ENCODE data around the gene RAD18. TPM values are rescaled to one million over a fixed set of nuclear protein-coding genes. Genes with fewer than 3 reads are reported as not detected.

Gene RAD18
- total RNA-seq, 1 donor from 2014 or later = 8.3 TPM

- no peak for DNase-seq (ENCODE audit: extremely low read depth, low read depth, low spot score)
Measured at GRCh38 chr3:8966150-8966819, 3.0 kb upstream of the RAD18 start.

DNA sequence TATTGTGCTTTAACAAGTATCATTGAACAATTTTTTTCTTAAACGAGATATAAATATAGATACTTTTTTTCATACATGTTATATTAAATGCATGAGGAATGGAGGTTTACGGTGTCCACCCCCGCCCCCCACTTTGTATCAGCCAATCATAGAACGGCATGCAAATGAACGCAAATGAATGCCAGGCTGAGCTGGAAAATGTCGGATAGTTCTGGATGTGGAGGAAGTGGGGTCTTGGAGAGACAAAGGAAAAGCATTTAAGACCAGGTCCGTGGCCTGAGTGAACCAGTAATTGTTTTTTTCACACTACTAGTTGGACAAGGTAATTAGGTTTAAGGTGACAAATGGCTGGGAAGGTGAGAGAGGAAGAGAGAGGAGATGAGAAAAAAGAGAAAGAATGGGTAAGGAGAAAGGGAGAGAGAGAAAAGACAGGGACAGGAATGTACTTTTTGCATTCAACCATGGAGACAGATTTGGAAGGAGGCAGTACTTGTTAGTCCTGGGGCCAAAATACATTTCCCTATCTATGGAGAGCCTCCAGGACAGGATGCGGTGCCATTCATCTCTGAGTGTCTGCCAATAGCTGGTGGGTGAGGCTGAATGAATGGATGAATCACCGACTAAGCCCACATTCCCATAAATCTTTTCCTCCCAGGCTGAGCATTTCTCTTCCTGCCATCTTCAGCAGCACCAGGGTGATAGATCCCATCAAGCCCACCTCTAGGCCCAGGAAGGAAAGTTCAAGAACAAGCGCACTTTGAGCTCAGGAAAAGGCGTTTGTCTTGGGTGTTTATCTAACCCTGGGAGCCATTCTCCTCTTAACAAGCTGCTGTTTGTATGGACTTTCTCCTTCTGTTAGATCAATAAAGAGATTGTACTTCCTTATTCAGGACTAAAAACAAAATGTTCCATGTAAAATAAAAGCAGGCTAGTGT, 1.4 kb upstream of the RAD18 start:
- DNase-seq (ENCODE audit: extremely low read depth, low read depth, low spot score) = no peak

- DNase-seq (ENCODE audit: extremely low read depth, low read depth, low spot score) = no peak
Measured at GRCh38 chr3:8962226-8962861, 928 bp downstream of the RAD18 start.

DNA sequence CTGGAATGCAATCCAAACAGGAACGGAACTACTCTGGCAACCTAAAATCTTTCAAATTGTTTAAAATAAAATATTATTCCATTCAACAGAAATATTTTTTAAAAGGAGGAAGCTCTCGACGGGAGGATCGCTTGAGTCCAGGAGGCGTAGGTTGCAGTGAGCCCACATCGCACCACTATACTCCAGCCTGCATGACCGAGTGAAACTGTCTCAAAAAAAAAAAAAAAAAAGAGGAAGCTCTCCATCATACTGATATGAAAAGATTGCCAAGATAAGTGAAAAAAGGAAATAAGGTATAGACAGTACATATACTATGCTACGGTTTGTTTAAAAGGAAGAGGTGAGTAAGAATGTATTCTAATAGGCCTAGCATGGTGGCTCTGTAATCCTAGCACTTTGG, 3.6 kb downstream of the RAD18 start:
- DNase-seq (ENCODE audit: extremely low read depth, low read depth, low spot score) = no peak

DNA sequence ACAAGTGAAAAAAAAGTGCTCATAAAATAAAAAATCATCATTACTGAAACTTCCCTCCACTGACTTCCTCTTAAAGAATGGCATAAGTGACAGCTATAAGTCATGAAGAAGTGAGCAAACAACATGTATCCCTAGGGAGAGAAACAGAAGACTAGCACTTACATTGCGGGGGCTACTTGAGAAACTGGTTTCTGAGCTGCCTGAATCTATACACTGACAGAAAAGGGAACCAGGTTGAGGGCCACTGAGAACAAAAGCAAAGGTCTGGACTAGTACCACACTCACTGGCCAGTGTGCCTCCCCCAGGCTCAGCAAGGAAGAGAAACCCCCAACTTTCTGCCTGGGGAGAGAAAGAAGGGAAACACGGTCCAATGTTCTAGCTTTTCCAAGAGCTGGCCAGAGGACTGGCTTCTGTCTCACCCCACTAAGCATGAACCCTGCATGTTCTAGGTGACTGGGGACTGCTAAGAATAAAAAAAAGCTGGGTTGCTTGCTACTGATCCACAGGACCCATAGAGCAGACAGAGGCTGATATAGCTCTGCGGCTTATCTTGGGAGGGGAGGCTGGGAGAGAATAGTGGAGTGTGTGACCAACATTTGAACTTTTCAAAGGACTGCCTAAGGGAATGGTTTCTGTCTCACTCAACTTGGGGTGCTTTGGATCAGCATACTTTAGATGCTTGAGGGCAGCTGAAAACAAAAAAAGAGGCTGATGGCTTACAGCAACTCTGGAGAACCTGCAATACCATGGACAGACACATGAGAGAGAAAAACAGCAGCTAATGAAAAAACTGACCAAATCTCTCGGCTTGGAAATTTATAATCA, 8.1 kb downstream of the RAD18 start:
- no peak for DNase-seq (ENCODE audit: extremely low read depth, low read depth, low spot score)

GRCh38 chr3:8953313-8953712, 10.0 kb downstream of the RAD18 start:
- no peak for DNase-seq (ENCODE audit: extremely low read depth, low read depth, low spot score)

DNA sequence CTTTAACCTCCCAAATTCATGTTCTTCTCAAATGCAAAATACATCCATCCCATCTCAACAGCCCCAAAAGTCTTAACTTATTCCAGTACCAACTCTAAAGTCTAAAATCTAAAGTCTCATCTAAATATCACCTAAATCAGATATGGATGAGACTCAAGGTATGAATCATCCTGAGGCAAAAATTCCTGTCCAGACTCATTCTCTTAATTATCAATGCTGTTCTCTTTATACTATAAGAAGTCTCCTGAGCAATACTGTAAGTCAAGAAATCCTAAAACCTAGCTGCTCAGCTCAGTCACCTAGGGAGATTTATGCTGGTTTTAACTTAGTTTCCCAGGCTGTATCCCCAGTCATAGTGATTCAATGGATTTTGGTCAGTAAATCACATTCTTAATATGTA, 11.1 kb downstream of the RAD18 start:
- DNase-seq (ENCODE audit: extremely low read depth, low read depth, low spot score) = no peak

- DNase-seq (ENCODE audit: extremely low read depth, low read depth, low spot score) = no peak
Measured at GRCh38 chr3:8945890-8946600, 17.2 kb downstream of the RAD18 start.

- no peak for DNase-seq (ENCODE audit: extremely low read depth, low read depth, low spot score)
Measured at GRCh38 chr3:8942746-8943488, 20.4 kb downstream of the RAD18 start.

DNA sequence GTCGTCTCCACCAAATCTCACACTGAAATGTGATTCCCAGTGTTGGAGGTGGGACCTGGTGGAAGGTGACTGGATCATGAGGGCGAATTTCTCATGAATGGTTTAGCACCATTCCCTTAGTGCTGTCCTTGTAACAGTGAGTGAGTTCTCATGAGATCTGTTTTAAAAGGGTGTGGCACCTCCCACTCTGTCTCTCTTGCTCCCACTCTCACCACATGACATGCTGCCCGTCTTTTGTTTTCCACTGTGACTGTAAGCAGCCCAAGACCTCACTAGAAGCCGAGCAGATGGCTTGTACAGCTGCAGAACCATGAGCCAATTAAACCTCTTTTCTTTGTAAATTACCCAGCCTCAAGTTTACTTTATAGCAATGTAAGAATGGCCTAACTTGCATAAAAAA, 21.2 kb downstream of the RAD18 start:
- no peak for DNase-seq (ENCODE audit: extremely low read depth, low read depth, low spot score)

DNA sequence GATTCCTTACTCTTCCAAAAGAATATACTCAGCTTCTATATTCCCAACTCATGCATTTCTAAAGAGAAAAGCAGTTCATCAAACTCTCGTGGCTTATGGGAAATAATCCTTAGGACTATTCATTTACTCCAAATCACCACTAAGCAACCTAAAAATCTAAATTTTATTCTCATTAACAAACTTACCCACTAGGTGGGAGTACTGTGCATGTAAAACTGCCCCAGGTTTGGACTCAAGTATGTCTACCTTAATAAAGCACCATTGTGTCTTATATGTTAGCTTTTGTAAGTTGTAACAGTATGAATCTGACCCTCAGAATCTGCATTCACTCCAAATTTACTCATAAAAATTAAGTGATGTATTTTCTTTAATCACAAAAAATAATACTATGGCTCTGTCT, 25.3 kb downstream of the RAD18 start:
- peak; percentile 31 for DNase-seq (ENCODE audit: extremely low read depth, low read depth, low spot score)

DNA sequence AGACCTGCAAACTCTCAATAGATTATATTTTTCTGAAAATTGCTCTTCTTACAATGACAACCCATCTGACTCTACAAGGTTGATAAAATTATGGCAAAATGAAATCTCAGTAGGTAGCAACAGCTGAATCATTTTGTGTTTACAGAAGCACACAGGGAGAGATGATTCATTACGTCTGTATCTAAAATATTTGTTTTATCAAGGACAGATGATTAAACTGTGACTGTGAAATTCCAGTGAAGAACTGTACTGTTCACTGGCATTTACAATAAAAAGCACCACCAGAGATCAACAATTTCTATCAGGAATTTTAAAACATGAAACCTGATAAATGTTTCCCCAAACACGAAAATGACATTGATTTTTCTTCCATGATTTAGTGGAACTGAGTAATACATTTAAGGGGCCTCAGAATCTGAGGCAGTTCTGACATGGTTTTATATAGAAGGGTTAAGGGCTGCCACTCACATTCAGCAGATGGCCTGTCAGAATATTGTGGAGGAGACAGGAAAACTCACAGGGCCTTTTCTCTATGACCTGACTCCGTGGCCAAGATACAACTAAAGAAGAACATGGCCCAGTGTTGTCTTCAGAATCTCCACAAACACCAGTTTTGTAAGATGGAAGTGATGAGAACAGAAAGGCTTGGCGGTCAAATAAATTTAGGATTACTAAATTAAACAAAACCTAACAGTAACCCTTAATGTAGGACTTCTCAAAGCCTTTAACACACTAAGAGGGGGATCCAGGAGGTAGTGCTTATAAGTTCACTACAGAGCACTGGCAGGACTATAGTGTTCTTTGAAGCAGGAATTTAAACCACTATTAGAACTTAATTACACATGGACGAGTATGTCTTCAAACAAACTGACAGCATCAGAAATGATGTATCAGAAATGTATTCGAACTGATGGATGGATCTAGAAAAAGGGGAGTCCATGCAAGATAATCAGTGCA, 25.9 kb downstream of the RAD18 start:
- DNase-seq (ENCODE audit: extremely low read depth, low read depth, low spot score) = peak; percentile 50

DNA sequence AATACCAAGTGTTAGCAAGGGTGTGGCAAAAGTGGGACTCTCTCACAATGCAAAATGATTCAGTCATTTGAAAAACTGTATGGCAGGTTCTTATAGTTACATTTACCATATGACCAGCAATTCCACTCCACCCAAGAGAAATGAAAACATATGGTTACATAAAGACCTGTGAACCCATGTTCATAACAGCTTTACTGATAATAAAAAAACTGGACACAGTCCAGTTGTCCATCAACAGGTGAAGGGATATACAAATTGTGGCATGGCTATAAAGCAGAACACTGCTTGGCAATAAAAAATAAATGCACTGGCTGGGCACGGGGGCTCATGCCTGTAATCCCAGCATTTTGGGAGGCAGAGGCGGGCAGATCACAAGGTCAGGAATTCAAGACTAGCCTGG, 30.8 kb downstream of the RAD18 start:
- no peak for DNase-seq (ENCODE audit: extremely low read depth, low read depth, low spot score)

- DNase-seq (ENCODE audit: extremely low read depth, low read depth, low spot score) = no peak
Measured at GRCh38 chr3:8931342-8931741, 31.9 kb downstream of the RAD18 start.

- no peak for DNase-seq (ENCODE audit: extremely low read depth, low read depth, low spot score)
Measured at GRCh38 chr3:8929860-8930259, 33.4 kb downstream of the RAD18 start.

DNA sequence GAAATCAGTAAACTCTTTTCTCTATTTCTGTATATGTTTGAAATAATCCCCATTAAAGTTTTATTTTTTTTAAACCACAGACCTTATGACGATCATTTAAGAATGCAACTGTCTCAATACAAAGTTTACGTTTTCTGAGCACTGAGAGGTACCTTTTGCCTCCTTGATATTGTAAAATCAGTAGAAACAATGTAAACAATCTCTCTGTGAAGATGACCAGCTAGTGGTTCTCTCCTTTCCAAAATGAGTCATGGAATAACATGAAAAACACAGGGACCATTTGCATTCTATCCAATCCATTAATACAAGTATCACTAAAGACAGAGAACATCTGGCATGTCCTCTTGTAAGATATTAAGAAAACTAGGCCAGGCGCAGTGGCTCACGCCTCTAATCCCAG, 48.8 kb downstream of the RAD18 start:
- DNase-seq (ENCODE audit: extremely low read depth, low read depth, low spot score) = no peak

DNA sequence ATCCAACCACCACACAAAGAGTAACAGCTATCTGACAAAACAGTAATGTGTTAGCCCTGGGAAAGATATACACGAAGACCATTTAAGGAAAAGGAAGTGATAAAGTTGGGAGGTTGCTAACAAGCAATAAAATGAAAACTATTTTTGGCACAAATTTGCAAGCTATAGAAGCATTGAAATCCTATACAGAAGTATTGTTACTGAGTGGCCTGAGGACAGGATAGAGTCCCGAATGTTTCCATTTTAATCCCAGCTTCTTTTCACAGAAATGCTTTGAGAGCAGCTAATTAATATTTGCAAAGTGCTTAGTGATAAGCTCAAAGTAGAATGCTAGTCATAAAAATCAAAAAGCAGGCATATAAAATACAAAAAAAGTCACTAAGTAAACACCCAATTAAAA, 51.5 kb downstream of the RAD18 start:
- no peak for DNase-seq (ENCODE audit: extremely low read depth, low read depth, low spot score)

DNA sequence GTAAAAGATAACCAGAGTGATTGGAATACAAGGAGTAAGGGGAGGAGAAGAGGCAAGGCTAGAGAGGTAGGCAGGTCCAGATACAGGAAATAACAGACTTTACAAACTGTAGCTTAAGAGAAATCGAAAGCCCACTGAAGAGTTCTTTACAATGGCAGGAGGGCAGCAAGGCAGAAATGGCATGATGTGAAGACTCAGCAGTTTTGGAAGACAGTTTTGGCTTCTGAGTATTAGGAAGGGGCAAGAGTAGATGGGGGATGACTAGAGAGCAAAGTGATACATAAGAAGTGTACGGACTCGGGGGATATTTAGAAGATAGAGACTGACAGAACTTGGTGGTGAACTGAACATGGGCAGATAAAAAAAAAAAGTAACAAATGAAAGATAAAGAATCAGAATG, 54.1 kb downstream of the RAD18 start:
- no peak for DNase-seq (ENCODE audit: extremely low read depth, low read depth, low spot score)

All from glomerular endothelial cell (primary cell).